Measurements from ENCODE around the gene ZGPAT.
A peak's percentile ranks its signal among the peaks of the same experiment; 100 is the strongest.

Gene ZGPAT

GRCh38 chr20:63744574-63745423, 37.0 kb downstream of the ZGPAT start:
- DNase-seq (ENCODE audit: low read depth in 3 of 3): no peak

DNA sequence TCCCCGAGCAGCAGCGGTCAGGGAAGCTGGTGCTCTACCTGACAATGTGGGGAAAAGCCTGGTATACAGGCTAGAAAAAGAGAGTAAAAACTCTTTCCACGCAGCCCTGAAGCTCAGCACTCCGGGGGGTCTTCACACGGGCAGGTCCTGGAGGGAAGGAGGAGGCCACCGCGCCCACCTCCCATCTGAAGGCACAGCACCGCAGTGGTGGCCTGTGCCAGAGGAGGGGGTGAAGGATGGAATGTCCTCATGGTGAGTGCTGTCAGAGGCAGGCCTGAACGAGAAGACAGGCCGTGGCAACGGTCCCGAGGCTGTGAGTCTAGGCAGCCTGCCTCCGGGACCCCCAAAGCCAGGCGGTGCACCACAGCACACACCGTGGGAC, 37.6 kb downstream of the ZGPAT start:
- DNase-seq (ENCODE audit: low read depth in 3 of 3): no peak

DNA sequence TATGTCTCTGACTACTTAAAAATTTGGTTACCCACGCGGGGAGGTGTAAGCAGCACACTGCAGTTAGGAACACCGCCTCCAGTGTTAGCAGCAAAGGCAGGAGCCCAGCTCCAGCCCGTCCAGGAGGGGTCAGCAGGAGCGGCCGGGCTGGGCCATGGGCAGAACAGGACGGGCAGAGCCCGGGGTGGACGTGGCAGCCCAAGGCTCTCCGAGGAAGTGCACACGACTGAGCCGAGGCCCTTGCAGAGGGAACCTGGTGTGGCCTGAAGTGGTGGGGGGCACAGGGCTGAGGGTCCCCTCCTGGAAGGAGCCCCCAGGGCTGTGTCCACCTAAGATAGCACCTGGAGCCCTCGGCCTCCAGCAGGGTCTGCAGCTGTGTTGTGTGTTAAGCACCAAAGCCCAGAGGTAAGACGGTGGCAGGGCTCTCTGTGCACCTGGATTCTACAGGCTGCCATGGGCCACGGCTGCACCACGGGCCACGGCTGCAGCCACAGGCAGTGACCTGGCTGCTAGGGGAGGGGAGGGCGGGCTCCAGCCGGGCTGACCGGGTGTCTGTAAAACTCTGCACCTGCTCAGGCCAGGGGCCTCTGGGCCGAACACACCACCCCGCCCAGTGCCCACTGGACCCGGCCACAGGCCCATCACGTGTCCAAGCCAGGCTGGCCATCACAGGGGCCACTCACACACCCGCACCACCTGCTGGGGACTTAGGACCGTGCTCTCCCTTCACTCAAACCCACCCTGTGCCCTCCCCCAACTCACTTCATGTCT, 38.3 kb downstream of the ZGPAT start:
- no peak for DNase-seq (ENCODE audit: low read depth in 3 of 3)

GRCh38 chr20:63746751-63747315, 39.0 kb downstream of the ZGPAT start:
- DNase-seq (ENCODE audit: low read depth in 3 of 3): no peak

DNA sequence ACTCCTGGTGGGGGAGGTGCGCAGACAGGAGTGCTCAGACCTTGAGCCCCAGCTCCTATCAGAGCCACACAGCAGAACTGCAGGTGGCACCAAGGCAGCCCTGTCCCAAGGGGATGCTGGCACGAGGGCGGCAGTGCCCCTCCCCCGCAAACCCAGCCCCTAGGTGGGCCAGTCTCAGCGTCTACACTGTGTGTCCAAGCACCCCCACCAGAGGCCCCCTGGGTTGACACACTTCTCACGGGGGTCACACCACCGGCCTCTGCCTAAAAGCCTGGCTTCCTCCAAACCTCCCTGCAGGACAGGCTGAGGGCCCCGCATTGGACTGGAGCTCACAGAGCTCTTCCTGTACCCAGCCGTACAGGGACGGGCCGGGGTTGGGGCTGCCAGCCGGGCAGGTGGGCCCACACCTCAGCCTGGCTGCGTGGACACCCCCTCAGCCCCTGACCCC, 39.8 kb downstream of the ZGPAT start:
- no peak for DNase-seq (ENCODE audit: low read depth in 3 of 3)

DNA sequence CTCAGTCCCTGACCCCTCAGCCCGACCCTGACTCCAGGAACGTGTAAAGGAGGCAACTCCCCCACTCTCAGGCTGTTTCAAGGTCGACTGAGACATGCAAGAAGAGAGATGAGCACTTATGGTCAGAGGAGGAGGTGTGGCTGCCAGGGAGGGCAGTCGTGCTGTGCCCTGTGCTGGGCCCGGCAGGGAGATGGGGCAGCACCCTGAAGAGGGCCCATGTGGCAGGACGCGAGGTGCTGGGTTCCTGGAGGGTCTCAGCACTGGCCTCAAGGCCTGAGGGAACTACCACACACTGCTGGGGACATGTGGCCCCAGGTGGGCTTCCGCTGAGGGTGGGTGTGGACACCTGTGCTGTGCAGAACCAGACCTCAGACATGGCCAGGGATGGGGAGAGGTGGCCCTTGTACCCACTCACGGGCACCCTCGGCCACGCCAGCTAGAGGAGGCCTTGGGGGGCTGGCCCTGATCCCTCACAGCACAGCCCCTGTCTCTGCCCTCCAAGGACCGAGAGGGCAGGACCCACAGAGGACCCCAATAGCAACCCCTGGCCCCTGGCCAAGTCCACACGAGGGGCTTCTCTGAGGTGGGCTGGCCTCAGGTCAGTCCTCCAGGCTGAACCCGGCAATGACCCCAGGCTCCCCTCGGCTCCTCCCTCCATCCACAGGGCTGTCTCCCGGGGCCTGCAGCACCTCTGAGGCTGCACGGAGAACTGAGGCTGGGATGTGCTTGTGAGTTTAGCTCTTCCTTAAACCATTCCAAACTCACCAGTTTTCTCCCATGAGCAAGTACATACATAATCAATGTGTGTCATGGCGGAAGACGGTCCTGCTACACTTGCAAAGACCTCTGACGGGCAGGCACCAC, 40.5 kb downstream of the ZGPAT start:
- no peak for DNase-seq (ENCODE audit: low read depth in 3 of 3)

DNA sequence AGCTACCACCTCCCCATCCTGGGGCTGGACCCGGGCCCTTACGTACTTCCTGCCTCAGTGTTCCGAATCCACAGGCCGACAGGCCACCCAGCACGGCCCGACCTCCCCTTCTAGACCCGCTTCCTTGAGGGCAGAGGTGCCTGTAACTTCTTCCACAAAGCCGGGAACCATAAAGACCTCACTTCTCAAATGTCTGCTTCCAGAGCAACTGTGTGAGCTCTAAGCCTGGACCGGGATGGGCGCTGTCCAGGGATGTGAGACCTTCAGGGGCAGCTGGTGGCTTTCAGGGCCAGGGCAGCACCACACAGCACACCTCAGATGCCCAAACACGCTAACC, 41.1 kb downstream of the ZGPAT start:
- no peak for DNase-seq (ENCODE audit: low read depth in 3 of 3)

DNA sequence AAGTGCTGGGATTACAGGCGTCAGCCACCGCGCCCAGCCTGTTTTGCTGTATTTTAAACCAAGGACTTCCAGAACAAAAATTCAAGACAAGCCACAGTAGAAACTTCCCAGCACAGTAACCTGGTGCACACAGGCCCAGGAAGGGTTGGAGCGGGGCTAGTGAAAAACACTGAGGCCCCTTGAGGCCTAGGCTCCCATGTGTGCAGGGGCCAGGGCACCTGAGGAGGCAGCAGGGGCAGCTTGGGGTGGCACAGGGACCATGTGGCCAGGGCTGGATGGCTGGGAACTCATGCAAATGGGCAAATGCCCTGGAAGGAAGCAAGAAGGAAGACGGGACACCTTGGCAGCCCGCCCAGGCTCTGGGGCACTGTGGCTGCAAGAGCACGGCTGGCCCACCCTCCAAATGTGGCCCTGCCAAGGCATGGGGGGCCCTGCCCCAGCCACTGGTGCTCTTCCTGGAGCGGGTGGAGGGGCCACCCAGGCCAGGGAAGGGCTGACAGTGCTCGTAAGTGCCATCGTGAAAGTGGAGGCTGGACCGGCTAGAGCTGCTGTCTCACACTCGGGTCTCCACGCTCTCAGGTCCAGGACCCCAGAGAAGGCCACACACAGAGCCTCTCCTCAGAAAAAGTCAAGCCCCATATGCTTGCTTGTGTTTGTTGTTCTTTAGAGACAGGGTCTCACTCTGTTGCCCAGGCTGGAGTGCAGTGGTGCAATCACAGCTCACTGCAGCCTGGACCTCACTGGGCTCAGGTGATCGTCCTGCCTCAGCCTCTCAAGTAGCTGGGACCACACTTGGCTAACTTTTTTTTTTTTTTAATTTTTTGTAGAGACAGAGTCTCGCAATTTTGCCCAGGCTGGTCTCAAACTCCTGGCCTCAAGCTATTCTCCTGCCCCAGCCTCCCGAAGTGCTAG, 42.0 kb downstream of the ZGPAT start:
- DNase-seq (ENCODE audit: low read depth in 3 of 3): no peak

DNA sequence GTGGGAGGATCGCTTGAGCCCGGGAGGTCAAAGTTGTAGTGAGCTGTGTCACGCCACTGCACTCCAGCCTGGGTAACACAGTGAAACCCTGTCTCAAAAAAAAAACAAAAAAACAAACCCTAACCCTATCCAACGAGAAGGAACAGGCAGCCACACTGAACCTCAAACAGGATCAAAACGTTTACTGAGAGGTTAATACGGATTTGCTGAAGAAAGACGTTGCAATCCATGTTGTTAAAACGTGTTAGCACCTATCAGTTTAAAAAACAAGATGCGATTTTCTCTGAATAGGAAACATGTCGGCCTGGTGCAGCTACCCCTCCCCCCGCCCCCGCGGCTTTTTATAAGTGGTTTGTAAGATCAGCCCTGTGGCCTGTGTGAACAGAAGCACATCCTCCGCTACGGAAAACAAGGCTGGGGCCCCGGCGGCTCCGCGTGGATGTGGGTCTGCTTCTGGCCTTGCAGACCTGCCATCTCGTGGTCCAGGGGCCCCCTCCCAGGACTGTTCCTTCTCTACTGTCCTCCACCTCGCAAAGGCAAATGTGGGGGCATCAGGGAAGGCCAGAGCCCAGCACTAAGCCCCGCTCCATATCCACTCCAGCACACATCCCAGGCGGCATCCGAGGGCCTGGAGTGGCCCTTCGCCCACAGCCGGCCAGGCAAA, 43.1 kb downstream of the ZGPAT start:
- peak in 1 of 3 donors; percentile 56 for DNase-seq (ENCODE audit: low read depth in 3 of 3)

DNA sequence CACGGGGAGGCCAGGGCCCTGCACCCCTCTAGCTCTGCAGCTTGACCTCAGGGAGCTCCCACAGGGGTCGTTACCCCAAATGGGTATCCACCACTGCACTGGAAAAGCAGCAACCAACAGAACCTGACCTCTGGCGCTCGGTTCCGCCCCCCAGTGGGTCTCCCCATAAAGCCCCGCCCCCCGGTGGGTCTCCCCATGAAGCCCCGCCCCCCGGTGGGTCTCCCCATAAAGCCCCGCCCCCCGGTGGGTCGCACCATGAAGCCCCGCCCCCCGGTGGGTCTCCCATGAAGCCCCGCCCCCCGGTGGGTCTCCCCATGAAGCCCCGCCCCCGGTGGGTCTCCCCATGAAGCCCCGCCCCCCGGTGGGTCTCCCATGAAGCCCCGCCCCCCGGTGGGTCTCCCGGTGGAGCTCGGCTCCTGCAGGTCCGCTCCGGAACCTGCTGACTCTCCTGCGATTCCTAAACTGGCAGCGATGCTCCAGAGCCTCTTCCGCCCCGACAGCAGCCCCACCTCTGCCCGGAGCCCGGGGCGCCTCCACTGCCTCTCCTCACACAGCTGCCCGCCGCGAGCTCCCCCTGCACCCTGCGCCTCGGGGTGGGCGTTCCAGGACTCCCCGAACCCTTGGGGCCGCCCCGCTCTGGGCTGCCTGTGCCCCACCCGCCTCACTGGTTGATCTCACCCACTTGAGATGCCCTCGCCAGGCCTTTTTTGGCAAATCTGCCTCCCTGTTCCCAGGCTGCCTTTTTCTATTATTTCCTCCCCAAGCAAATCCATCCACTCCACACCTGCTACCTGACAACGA, 43.8 kb downstream of the ZGPAT start:
- no peak for DNase-seq (ENCODE audit: low read depth in 3 of 3)

DNA sequence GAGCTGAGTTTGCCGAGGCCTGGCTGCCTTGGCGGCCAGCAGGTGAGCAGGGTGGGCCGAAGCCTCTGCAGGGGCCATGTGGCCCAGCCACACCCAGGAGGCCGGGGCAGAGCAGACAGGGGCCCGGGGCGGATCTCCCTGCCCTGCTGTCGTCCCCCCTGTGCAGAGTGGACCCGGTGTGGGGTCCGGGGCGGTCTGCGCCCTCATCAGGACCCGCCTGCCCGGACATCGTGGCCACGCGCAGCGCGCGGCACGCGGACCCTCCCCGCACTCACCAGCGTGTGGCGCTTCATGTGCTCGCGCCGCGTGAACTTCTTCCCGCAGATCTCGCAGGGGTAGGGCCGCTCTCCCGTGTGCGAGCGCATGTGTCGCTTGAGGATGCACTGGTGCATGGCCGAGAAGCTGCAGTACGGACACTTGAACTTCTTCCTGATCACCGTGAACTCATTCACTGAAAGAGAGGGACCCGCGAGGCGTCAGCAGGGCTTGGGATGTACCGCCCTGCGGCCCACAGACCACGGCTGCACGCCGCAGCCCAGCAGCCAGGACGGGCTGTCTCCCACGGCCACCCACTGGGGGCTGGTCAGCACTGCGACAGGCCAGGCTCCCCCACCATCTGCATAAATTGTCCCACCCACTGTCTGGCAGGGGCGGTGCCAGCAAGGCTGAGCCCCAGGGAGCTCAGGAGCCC, 44.7 kb downstream of the ZGPAT start:
- DNase-seq (ENCODE audit: low read depth in 3 of 3): no peak

DNA sequence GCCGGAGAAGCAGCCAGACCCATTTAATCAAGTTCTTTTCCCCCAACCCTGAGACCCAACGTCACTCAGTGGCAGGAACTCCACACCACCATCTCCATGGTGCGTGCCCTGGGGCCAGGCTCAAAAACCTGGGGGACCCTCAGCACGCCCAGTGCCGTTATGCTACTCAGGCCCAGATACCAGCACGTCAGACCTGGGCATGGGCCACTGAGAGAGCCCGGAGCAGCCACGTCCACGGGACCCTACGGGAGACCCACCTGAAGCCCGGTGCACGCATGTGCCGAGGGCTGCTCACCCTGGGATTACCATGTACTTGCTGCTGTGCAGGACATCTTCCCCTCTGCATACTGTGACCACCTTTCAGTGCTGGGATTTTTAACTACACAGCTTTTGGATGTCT, 45.5 kb downstream of the ZGPAT start:
- DNase-seq (ENCODE audit: low read depth in 3 of 3): no peak

GRCh38 chr20:63754008-63754407, 46.2 kb downstream of the ZGPAT start:
- no peak for DNase-seq (ENCODE audit: low read depth in 3 of 3)

- DNase-seq (ENCODE audit: low read depth in 3 of 3): no peak
These were observed 48.3 kb downstream of the ZGPAT start for GRCh38 chr20:63755933-63756647.

DNA sequence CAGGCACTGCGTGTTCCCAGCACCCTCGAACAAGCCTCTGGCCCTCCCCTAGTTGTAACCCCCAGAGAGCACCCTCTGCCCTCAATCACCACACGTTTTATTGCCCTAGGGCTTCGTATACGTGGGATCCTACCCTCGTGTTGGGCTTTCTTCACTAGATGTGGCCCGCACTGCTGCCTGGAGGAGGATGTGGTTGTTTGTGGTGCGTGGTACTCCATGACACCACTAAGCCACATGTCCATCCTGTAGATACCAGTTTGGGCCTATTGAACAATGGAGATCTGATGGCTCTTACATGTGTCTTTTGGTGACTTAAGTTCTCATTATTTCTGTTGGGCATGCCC, 48.8 kb downstream of the ZGPAT start:
- no peak for DNase-seq (ENCODE audit: low read depth in 3 of 3)

DNA sequence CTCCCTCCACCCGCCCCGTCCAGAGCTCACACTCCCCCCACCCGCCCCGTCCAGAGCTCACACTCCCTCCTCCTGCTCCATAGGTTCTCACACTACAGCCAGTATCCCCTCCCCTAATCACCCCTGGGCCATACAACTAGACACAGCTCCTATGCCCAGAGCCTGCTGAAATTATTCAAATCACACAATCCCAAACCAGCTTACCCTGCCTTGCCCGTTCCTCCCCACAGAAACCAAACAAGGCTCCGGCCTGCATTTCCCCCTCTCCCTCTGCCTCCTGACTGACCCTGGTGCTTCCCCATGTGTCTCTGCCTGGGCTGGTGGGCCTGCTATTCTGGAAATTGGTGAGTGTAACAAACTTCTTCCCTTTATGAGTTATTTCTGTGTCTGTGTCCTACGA, 50.3 kb downstream of the ZGPAT start:
- no peak for DNase-seq (ENCODE audit: low read depth in 3 of 3)

- no peak for DNase-seq (ENCODE audit: low read depth in 3 of 3)
These were observed 51.6 kb downstream of the ZGPAT start for GRCh38 chr20:63759377-63759901.
